Thoracic aorta (tissue), 2 donors: Measurements from ENCODE around the gene POP5. TPM values are rescaled to one million over a fixed set of nuclear protein-coding genes. Genes with fewer than 3 reads are reported as not detected.

Experiments used
- ATAC-seq: fragments of 150-250 bp; one replicate; pipeline ENCODE4 v1.8.0; 2017; ENCODE audit warnings: low read depth; ENCODE audit not compliant: insufficient number of reproducible peaks, low FRiP score
- DNase-seq: peaks from one replicate; pipeline ENCODE4 v3.0.0-alpha.2; 2020; ENCODE audit warnings: low spot score
- H3K27ac ChIP-seq, 2 donors: fragments of 200-600 bp; sonication (generic); 1 replicate in 1 of 2; 2 replicates in 1 of 2; pipeline ENCODE4 v1.5.1; 2016; ENCODE audit warnings: mild to moderate bottlenecking in 2 of 2, moderate library complexity in 2 of 2
- H3K27me3 ChIP-seq: fragments of 200-600 bp; sonication (generic); replicated peaks from 2 replicates; pipeline ENCODE4 v1.6.0; 2016; ENCODE audit warnings: mild to moderate bottlenecking; ENCODE audit not compliant: insufficient read depth
- H3K36me3 ChIP-seq: fragments of 200-600 bp; sonication (generic); one replicate; pipeline ENCODE4 v1.5.1; 2016
- H3K4me1 ChIP-seq, 2 donors: fragments of 200-600 bp; sonication (generic); 1 replicate in 1 of 2; 2 replicates in 1 of 2; pipeline versions ENCODE4 v1.5.1 to v1.6.0; 2016; ENCODE audit warnings: low read depth in 2 of 2, mild to moderate bottlenecking in 1 of 2; ENCODE audit not compliant: control insufficient read depth in 1 of 2
- H3K4me3 ChIP-seq: fragments of 200-600 bp; sonication (generic); 2 replicates; pipeline ENCODE4 v1.5.1; 2016; ENCODE audit warnings: mild to moderate bottlenecking
- H3K9me3 ChIP-seq: fragments of 200-600 bp; sonication (generic); 2 replicates; pipeline ENCODE4 v1.5.1; 2016
- total RNA-seq, 2 donors: library from RNA; depleted of rRNA; stranded (reverse); fragments of >200 nt; gene quantifications; one replicate each; pipeline versions ENCODE4 v1.1.0 to v1.2.3, GENCODE V29; 2016
- TF ChIP-seq, protein P1 (sequence below): fragments of 200-600 bp; sonication (generic); IDR thresholded peaks from one replicate; pipeline ENCODE4 v1.5.1; 2019; ENCODE audit warnings: antibody characterized with exemption

Gene POP5
- total RNA-seq, 2 donors from 2014 or later: 22.3 to 42.4 TPM

DNA sequence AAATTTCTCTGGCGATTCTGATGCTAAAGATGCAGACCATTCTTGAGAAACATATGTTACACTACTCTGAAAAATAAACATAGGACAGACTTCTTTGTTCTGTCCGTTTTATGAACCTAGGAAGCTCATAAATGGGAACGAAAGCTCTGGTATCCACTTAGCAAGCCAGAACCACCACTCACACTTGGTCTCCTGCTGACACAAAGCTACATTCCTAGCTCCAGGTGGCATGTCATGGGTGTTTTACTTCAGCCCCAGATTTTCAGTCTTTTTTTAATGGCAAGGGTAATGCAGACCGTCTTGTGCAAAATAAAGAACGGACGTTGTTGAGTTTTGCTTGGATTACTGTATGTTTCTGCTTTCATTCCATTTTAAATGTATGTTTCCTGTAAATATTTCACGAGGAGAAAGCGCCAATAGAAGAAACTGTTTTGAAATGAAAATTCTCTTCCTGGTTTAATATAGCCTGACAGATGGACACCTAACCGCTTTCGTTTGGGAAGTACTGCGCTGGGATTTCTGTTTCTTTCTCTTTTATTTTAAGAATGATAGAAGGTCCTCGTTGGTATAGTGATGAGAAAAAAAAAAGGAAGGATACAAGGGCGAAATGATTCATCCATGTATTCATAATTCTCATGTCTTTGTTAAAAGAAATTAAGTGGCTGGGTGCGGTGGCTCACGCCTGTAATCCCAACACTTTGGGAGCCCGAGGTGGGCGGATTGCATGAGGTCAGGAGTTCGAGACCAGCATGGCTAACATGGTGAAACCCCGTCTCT lies 51.4 kb downstream of the POP5 start:
- Histone ChIP-seq H3K9me3 (no peaks in the 10 kb centered on the region), H3K27me3 (no peaks in the 10 kb centered on the region), H3K36me3 (no peaks in the 10 kb centered on the region), H3K4me1 (peaks cover 5 to 9% of the 10 kb centered on the region in 2 donors), H3K27ac (peak overlapping the region; percentile 88 to 89), H3K4me3 (peak overlapping the region; percentile 94)
- TF ChIP-seq, protein P1, sequence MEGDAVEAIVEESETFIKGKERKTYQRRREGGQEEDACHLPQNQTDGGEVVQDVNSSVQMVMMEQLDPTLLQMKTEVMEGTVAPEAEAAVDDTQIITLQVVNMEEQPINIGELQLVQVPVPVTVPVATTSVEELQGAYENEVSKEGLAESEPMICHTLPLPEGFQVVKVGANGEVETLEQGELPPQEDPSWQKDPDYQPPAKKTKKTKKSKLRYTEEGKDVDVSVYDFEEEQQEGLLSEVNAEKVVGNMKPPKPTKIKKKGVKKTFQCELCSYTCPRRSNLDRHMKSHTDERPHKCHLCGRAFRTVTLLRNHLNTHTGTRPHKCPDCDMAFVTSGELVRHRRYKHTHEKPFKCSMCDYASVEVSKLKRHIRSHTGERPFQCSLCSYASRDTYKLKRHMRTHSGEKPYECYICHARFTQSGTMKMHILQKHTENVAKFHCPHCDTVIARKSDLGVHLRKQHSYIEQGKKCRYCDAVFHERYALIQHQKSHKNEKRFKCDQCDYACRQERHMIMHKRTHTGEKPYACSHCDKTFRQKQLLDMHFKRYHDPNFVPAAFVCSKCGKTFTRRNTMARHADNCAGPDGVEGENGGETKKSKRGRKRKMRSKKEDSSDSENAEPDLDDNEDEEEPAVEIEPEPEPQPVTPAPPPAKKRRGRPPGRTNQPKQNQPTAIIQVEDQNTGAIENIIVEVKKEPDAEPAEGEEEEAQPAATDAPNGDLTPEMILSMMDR: no peak
- no peak for DNase-seq
- ATAC-seq: no peak

DNA sequence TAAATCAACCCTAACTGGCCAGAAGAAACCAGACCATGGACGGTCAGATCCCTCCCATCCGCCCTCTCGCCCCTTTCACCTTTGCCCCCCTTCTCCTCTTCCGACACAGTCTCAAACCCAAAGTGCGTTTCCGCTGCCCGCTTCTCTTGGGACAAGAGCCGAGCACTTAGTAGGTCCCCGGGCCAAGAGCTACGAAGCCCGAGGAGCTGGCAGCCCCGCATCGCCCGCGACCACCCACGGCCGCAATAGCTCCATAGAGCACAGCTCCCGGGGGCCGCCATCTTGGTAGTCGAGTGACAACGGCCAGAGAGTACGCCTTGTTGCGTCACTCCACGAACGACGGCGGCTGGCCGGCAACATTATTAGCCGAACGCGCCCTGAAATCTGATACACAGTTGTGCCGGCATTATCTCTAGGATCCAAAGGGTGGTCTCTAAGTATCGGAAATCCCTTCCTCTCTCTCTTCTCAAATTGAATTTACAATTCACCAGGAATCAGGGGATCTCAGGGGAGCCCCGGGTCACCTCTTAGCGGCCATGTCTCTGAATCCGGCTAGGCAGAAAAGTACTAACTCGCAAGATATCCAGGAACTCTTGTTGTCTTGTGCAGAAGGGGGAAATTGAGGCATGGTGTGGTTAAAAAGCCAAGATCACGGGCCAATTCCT lies 52.2 kb downstream of the POP5 start, which contains the start of gene COQ5:
COQ5 (minus strand) TSS at position 298 of the 665 bp plus-strand sequence; CDS start at position 281, 17 bp downstream.
- TF ChIP-seq, protein P1: no peak
- Histone ChIP-seq H3K4me3 (peak within 1 kb of the TSS; percentile 94), H3K36me3 (no peaks in the 10 kb centered on the region), H3K27me3 (no peaks in the 10 kb centered on the region), H3K9me3 (no peaks in the 10 kb centered on the region), H3K4me1 (peaks cover 5 to 9% of the 10 kb centered on the region in 2 donors), H3K27ac (peak within 1 kb of the TSS; percentile 88 to 89)
- DNase-seq (peak; percentile 66), ATAC-seq (peak; percentile 86)

Other genes starting within 250 kb of the POP5 start
- under 1 TPM in 1 of 2 donors, not detected in 1; 0.27 TPM for gene MSI1, start 212.2 kb downstream of the POP5 start, total RNA-seq
- 100 to 1,000 TPM; 229 to 431 TPM for gene COX6A1, start 143.3 kb downstream of the POP5 start, total RNA-seq
- gene TRIAP1, start 135.0 kb downstream of the POP5 start, total RNA-seq: 10 to 100 TPM in 1 of 2 donors, 1 to 10 TPM in 1; 7.1 to 11.4 TPM
- 10 to 100 TPM; 16.9 to 17.7 TPM for gene GATC, start 135.0 kb downstream of the POP5 start, total RNA-seq
- gene SRSF9, start 111.7 kb downstream of the POP5 start, total RNA-seq: 10 to 100 TPM; 41.0 to 83.5 TPM
- 100 to 1,000 TPM; 167 to 199 TPM for gene DYNLL1, start 85.3 kb downstream of the POP5 start, total RNA-seq
- 10 to 100 TPM; 16.5 to 38.0 TPM for gene COQ5, start 52.2 kb downstream of the POP5 start, total RNA-seq
- gene RNF10, start 47.0 kb downstream of the POP5 start, total RNA-seq: 100 to 1,000 TPM in 1 of 2 donors, 10 to 100 TPM in 1; 98.0 to 165 TPM
- gene CABP1, start 59.2 kb upstream of the POP5 start, total RNA-seq: 1 to 10 TPM in 1 of 2 donors, not detected in 1; 1.4 TPM
- 10 to 100 TPM; 49.1 to 63.1 TPM for gene MLEC, start 105.7 kb upstream of the POP5 start, total RNA-seq
- 10 to 100 TPM; 26.0 to 26.8 TPM for gene UNC119B, start 129.1 kb upstream of the POP5 start, total RNA-seq
- gene ACADS, start 144.4 kb upstream of the POP5 start, total RNA-seq: 10 to 100 TPM; 18.3 to 19.6 TPM